ENCODE results near the gene ERVFRD-1. TPM values are rescaled to one million over a fixed set of nuclear protein-coding genes. Genes with fewer than 3 reads are reported as not detected.

ERVFRD-1 gene
- total and polyA plus RNA-seq, 7 donors: 0.04 to 0.11 (median 0.06) TPM; not detected in 4

DNA sequence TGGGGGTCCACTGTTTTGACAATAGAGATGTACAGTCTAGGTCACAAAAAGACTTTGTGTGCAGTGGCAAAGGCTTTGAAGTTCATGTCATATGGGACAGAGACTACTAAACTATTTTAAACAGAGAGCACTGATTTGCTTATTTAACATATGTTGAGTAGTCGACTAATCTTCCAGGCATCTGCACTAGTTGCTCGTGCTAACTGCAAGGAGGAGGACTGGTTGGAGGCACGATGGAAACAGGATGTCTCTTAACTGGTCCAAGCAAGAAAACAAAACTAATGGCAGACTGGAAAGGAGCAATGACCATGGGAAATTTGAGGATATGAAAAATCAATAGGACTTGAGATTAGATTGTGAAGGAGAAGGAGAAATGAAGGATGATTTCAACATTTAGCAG is 28.5 kb upstream of the ERVFRD-1 start:
- intact Hi-C loops (cut with DNase I): loop anchor here in 1 of 2 donors (10.0 kb wide), 1 partner anchor 435 kb away; no protein-coding TSS in a partner anchor
- ATAC-seq: no peak
- Histone ChIP-seq H3K36me3 (ENCODE audit: insufficient read depth in 1 of 2, low read depth in 1 of 2) (peaks cover under 1 to 13% of the 10 kb centered on the region in 2 donors), H3K9me3 (no peaks in the 10 kb centered on the region), H3K27me3 (ENCODE audit: insufficient read depth in 3 of 3, low read length in 2 of 3) (no peaks in the 10 kb centered on the region), H3K27ac (no peak overlapping the region), H3K4me1 (no peaks in the 10 kb centered on the region), H3K4me3 (no peak overlapping the region)
- TF ChIP-seq, protein P1, sequence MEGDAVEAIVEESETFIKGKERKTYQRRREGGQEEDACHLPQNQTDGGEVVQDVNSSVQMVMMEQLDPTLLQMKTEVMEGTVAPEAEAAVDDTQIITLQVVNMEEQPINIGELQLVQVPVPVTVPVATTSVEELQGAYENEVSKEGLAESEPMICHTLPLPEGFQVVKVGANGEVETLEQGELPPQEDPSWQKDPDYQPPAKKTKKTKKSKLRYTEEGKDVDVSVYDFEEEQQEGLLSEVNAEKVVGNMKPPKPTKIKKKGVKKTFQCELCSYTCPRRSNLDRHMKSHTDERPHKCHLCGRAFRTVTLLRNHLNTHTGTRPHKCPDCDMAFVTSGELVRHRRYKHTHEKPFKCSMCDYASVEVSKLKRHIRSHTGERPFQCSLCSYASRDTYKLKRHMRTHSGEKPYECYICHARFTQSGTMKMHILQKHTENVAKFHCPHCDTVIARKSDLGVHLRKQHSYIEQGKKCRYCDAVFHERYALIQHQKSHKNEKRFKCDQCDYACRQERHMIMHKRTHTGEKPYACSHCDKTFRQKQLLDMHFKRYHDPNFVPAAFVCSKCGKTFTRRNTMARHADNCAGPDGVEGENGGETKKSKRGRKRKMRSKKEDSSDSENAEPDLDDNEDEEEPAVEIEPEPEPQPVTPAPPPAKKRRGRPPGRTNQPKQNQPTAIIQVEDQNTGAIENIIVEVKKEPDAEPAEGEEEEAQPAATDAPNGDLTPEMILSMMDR (IDR thresholded peaks at IDR 0.05): no peak
- no peak for DNase-seq
- 68 to 87% (median 82%) methylated on average over 3 of the region's 3 CpGs for WGBS, 3 donors

DNA sequence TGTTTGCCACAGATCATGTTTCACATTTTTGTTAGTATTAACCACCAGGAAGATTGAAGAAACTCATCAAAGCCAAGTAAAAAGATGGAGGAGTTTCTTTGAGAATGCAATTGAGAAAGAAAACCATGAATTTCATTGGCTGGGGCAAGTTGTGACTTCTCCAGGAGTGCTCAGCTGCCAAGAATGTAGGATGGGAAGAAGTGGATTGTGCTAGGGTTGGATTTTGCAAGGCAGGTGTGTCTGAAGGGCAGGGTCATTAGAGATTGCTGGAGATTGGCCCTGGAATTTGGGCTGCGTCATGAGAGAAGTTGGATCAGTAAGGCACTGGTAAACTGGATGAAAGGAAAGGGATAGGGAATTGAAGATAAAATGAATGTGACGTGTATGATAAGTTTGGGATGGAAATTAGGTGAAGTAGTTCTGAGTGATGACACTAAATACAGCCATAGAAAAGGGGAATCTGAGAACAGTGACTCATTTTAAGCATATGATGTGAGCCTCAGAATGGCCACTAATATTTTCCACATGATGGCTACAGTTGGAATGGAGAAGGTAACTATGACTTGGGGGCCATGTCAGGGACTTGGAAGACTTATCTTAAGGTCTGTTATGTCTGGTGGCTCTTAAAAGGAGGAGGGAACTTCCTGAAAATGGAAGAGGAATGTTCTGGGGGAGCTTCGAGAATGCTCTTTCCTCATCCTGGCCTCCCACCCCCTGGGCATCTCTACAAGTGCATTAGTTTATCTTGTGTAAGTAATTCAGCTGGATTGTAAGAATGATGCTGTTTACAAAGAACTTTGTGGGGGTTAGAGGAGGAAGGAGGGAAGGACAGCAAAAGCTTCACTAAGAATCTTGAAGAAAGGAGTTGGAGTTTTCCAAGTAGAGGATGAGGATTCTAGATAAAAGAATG is 27.8 kb upstream of the ERVFRD-1 start:
- DNase-seq (no peak), ATAC-seq (no peak)
- TF ChIP-seq, protein P1 (IDR thresholded peaks at IDR 0.05): no peak
- intact Hi-C loops (cut with DNase I): no loop called here
- WGBS, 3 donors: 76 to 91% (median 80%) methylated on average over 3 of the region's 3 CpGs
- H3K4me3 ChIP-seq: no peak overlapping the region
- no peaks in the 10 kb centered on the region for H3K4me1 ChIP-seq
- H3K36me3 ChIP-seq (ENCODE audit: insufficient read depth in 1 of 2, low read depth in 1 of 2): peaks cover 2 to 21% of the 10 kb centered on the region in 2 donors
- H3K9me3 ChIP-seq: no peaks in the 10 kb centered on the region
- H3K27me3 ChIP-seq (ENCODE audit: insufficient read depth in 3 of 3, low read length in 2 of 3): no peaks in the 10 kb centered on the region
- no peak overlapping the region for H3K27ac ChIP-seq

DNA sequence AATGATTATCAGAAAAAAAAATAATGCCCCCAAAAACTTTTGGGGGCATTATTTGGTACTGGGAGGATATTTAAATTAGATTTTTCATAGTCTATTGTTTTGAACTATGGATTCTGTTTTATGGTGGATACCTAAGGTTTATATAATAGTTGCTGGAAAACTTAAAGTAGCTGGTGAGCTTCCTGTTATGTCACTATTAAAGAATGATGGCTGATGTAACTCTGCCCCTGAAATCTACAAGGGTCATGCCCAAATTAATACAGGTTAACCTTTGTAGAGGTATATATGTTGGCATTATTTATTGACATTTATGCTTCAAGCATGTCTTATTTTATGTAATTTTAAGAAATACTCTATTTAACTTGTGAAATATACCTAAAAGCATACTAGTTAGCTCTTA is 25.3 kb upstream of the ERVFRD-1 start:
- Histone ChIP-seq H3K9me3 (no peaks in the 10 kb centered on the region), H3K36me3 (ENCODE audit: insufficient read depth in 1 of 2, low read depth in 1 of 2) (peaks cover 2 to 22% of the 10 kb centered on the region in 2 donors), H3K27me3 (ENCODE audit: insufficient read depth in 3 of 3, low read length in 2 of 3) (no peaks in the 10 kb centered on the region), H3K27ac (no peak overlapping the region), H3K4me1 (no peaks in the 10 kb centered on the region), H3K4me3 (no peak overlapping the region)
- ATAC-seq (no peak), DNase-seq (no peak)
- intact Hi-C loops (cut with DNase I): no loop called here
- TF ChIP-seq, protein P1 (IDR thresholded peaks at IDR 0.05): no peak

DNA sequence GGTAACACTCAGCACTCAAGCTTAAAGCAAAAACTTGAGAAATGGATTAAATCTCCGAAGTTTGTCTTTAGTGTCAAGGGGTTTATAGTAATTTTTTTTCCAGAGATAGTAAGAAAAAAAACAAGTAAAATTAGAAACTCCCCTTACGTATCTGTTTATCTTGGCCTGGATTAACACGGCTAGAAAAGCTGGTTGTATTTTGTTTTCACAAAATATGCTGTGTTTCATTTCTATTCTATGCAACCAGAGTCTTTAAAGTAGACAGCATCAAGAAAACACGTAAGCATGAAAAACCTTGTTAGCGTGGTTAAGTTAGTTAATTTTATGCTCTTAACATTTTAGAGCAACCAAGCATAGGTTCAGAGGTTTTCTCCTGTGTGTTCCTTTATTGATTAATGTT is 21.8 kb upstream of the ERVFRD-1 start:
- Histone ChIP-seq H3K4me3 (no peak overlapping the region), H3K36me3 (ENCODE audit: insufficient read depth in 1 of 2, low read depth in 1 of 2) (peaks cover 2 to 22% of the 10 kb centered on the region in 2 donors), H3K4me1 (peaks cover 3% of the 10 kb centered on the region), H3K27me3 (ENCODE audit: insufficient read depth in 3 of 3, low read length in 2 of 3) (no peaks in the 10 kb centered on the region), H3K9me3 (no peaks in the 10 kb centered on the region), H3K27ac (no peak overlapping the region)
- DNase-seq (no peak), ATAC-seq (no peak)
- intact Hi-C loops (cut with DNase I): no loop called here
- TF ChIP-seq, protein P1 (IDR thresholded peaks at IDR 0.05): no peak
- WGBS, 3 donors: 68 to 77% (median 73%) methylated on average over 5 of the region's 5 CpGs

All from psoas muscle (tissue), 8 donors.